Stimulated activated naive B cell treated with anti-CD40 and anti-IgM and Interleukin-4, amounts not matched to agents 10 μg/mL and 1 μg/mL and 100 μg/mL, for 72 hours (primary cell): ENCODE results near the gene CD7.
"Not testable (repeated sequence)": the region's sequence is repeated elsewhere in the genome, so short reads cannot be mapped to it uniquely, and the experiment has no call there.

ENCODE experiments used
- ATAC-seq, 2 donors: fragments of 150-1000 bp; cut with Tn5 transposase; replicated peaks; 2 replicates each; pipeline ENCODE4 v1.10.0; 2021; ENCODE audit warnings: moderate library complexity in 1 of 2
- DNase-seq: peaks from one replicate; pipeline ENCODE4 v3.0.0; 2021
- H3K27ac Mint-ChIP-seq: one replicate; pipeline ENCODE4 v1.8.0; 2022; ENCODE audit warnings: mild to moderate bottlenecking, mixed read lengths
- H3K27me3 Mint-ChIP-seq, 2 donors: one replicate each; pipeline ENCODE4 v1.8.0; 2022; ENCODE audit warnings: mixed read lengths in 2 of 2
- H3K36me3 Mint-ChIP-seq, 2 donors: one replicate each; pipeline ENCODE4 v1.8.0; 2022; ENCODE audit warnings: mixed read lengths in 2 of 2, mild to moderate bottlenecking in 1 of 2
- H3K4me1 Mint-ChIP-seq, 2 donors: one replicate each; pipeline ENCODE4 v1.8.0; 2022; ENCODE audit warnings: mixed read lengths in 2 of 2, mild to moderate bottlenecking in 1 of 2
- H3K4me3 Mint-ChIP-seq, 2 donors: one replicate each; pipeline ENCODE4 v1.8.0; 2022; ENCODE audit warnings: mild to moderate bottlenecking in 2 of 2, mixed read lengths in 2 of 2, moderate library complexity in 1 of 2
- H3K9me3 Mint-ChIP-seq, 2 donors: one replicate each; pipeline ENCODE4 v1.8.0; 2022; ENCODE audit warnings: mixed read lengths in 2 of 2, mild to moderate bottlenecking in 1 of 2

Gene CD7

GRCh38 chr17:82351713-82352488 is 34.5 kb upstream of the CD7 start:
- no peak overlapping the region for H3K27ac Mint-ChIP-seq
- peaks cover 34 to 52% of the 10 kb centered on the region in 2 donors for H3K27me3 Mint-ChIP-seq
- DNase-seq (peak; percentile 64), ATAC-seq (peak; percentile 90 to 91)
- no peak overlapping the region for H3K4me3 Mint-ChIP-seq
- H3K36me3 Mint-ChIP-seq: no peaks in the 10 kb centered on the region
- H3K9me3 Mint-ChIP-seq: no peaks in the 10 kb centered on the region
- peaks cover 11 to 14% of the 10 kb centered on the region in 2 donors for H3K4me1 Mint-ChIP-seq

DNA sequence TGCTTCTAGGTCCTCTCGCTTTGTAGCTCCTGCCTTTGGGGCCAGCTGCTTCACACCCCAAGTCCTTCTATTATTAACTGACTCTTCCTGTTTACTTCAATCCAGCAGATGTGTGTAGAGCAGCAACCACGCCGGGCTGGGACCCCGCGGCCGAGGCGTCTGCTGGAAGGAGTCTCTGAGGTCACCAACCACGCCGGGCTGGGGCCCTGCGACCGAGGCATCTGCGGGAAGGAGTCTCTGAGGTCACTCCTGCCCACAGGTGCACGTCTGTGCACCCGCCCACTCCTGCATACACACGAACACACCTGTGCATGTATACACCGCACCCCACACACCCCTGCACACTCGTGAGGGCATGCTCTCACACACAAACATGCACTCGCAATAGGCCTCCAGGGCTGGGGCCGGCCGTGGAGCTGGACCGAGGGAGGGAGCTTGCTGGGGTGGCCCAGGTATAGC is 33.9 kb upstream of the CD7 start:
- H3K4me3 Mint-ChIP-seq: no peak overlapping the region
- H3K27me3 Mint-ChIP-seq: peaks cover 33 to 54% of the 10 kb centered on the region in 2 donors
- ATAC-seq (peak; percentile 24 to 30), DNase-seq (no peak)
- H3K4me1 Mint-ChIP-seq: peaks cover 11 to 19% of the 10 kb centered on the region in 2 donors
- H3K9me3 Mint-ChIP-seq: no peaks in the 10 kb centered on the region
- H3K27ac Mint-ChIP-seq: no peak overlapping the region
- no peaks in the 10 kb centered on the region for H3K36me3 Mint-ChIP-seq

DNA sequence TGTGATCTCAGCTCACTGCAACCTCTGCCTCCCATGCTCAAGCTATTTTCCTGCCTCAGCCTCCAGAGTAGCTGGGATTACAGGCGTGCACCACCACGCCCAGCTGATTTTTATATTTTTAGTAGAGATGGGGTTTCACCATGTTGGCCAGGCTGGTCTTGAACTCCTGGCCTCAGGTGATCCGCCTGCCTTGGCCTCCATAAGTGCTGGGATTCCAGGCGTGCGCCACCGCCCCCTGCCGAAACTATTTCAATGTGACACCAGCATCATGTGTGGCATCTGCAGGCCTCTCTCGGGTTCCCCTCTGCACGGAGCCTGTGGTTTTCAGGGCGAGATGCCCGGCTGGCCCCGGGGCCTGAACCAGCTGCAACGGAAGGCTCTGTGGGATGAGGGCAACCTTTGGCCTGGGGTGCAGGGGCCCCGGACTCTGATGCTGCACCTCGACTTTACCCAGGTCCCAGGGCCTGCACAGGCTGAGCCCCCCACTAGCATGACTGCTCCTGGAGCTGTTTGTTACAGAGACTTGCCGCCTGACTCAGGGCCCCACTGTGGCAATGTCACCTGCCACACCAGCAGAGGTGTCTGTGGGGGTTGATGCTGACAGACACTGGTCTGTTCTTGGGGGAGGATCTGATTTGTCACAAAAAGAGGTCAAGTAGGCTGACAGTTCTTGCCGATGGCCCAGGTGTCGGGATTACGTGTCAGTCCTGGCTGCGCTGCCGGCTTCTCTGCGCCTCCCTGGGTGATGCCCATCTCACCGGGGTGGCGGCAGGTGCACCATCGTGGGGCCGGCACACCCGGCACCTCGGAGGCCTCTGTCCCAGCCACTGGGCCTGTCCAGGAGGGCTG is 33.0 kb upstream of the CD7 start:
- Mint-ChIP-seq H3K36me3 (no peaks in the 10 kb centered on the region), H3K9me3 (no peaks in the 10 kb centered on the region), H3K4me3 (no peak overlapping the region), H3K27ac (peak overlapping the region; percentile 47), H3K4me1 (peaks cover 11 to 21% of the 10 kb centered on the region in 2 donors), H3K27me3 (peaks cover 33 to 51% of the 10 kb centered on the region in 2 donors)
- DNase-seq (no peak), ATAC-seq (peak; percentile 52 to 56)

GRCh38 chr17:82349287-82349701 is 31.9 kb upstream of the CD7 start:
- Mint-ChIP-seq H3K4me1 (peaks cover 11 to 21% of the 10 kb centered on the region in 2 donors), H3K36me3 (no peaks in the 10 kb centered on the region), H3K27me3 (peaks cover 29 to 43% of the 10 kb centered on the region in 2 donors), H3K27ac (no peak overlapping the region), H3K9me3 (no peaks in the 10 kb centered on the region), H3K4me3 (no peak overlapping the region)
- ATAC-seq (no peak), DNase-seq (no peak)

DNA sequence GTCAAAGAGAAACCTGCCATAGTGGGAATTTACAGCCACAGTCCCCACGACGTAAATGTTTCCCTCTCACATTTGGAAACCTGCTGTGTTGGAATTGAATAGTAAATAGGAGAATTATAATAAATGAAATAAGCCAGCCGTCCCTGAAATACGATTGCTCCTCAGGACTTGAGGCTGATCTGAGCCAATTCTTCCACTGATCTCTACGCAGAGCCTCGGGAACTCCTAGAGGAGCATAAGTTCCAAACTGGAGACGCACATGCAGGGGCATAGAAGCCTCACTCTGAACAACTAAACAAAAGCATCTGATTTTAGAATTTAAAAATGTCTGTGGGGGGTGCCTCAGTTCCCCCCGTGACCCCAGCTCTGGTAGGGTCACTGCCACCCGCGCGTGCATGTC is 31.5 kb upstream of the CD7 start:
- H3K9me3 Mint-ChIP-seq: no peaks in the 10 kb centered on the region
- DNase-seq (no peak), ATAC-seq (no peak)
- no peaks in the 10 kb centered on the region for H3K36me3 Mint-ChIP-seq
- peaks cover 25 to 43% of the 10 kb centered on the region in 2 donors for H3K27me3 Mint-ChIP-seq
- H3K27ac Mint-ChIP-seq: no peak overlapping the region
- peaks cover 11 to 21% of the 10 kb centered on the region in 2 donors for H3K4me1 Mint-ChIP-seq
- H3K4me3 Mint-ChIP-seq: no peak overlapping the region

GRCh38 chr17:82348434-82348833 is 31.0 kb upstream of the CD7 start:
- no peaks in the 10 kb centered on the region for H3K36me3 Mint-ChIP-seq
- no peak overlapping the region for H3K27ac Mint-ChIP-seq
- H3K4me3 Mint-ChIP-seq: no peak overlapping the region
- peaks cover 11 to 21% of the 10 kb centered on the region in 2 donors for H3K4me1 Mint-ChIP-seq
- ATAC-seq (no peak), DNase-seq (no peak)
- H3K27me3 Mint-ChIP-seq: peaks cover 25 to 43% of the 10 kb centered on the region in 2 donors
- H3K9me3 Mint-ChIP-seq: no peaks in the 10 kb centered on the region

DNA sequence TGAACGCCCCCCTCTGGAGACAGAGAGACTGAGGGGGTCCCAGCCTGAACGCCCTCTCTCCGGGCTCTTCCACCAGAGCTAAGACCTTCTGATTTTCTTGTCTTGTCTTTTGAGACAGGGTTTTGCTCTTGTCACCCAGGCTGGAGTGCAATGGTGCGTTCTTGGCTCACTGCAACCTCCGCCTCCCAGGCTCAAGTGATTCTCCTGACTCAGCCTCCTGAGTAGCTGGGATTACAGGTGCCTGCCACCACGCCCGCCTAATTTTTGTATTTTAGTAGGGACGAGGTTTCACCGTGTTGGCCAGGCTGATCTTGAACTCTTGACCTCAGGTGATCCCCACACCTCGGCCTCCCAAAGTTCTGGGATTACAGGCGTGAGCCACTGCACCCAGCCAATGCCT is 30.6 kb upstream of the CD7 start:
- H3K36me3 Mint-ChIP-seq, ATAC-seq, H3K27ac Mint-ChIP-seq, H3K9me3 Mint-ChIP-seq, H3K4me3 Mint-ChIP-seq, DNase-seq: not testable (repeated sequence)
- H3K4me1 Mint-ChIP-seq: peaks cover 11 to 21% of the 10 kb centered on the region in 2 donors
- H3K27me3 Mint-ChIP-seq: peaks cover 25 to 45% of the 10 kb centered on the region in 2 donors

DNA sequence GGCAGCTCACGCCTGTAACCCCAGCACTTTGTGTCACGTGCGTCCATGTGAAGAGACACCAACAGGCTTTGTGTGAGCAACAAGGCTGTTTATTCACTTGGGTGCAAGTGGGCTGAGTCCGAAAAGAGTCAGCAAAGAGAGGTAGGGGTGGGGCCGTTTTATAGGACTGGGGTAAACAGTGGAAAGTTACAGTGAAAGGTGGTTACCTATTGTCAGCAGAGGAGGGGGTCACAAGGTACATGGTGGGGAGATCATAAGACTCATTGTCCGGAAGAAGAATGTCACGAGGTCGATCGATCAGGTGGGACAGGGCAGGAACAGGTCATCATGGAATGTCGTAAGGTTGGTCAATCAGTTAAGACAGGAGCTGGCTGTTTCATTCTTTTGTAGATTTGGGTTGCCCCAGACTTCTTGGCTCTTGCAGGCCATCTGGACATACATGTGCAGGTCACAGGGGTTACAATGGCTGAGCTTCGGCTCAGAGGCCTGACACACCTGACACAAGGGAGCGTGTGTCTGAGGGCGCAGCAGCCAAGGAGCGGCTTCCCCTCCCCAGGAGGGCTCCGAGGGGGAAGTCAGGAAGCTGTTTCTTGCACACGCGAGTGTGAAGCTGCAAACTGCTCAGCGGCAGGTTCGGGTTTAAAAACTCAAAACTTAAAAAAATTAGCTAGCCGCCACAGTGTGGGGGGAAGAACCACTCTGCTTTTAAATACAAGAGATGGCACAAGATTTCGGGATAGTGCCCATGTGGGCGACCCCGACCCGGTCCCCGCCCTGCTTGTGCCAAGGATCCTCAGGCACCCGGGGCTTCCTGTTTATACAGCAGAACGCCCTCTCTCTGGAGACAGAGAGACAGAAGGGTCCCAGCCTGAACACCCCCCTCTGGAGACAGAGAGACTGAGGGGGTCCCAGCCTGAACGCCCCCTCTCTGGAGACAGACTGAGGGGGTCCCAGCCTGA is 29.2 kb upstream of the CD7 start:
- Mint-ChIP-seq H3K4me1 (peaks cover 5 to 14% of the 10 kb centered on the region in 2 donors), H3K4me3 (no peak overlapping the region), H3K27ac (no peak overlapping the region), H3K36me3 (no peaks in the 10 kb centered on the region), H3K27me3 (peaks cover 25 to 44% of the 10 kb centered on the region in 2 donors), H3K9me3 (no peaks in the 10 kb centered on the region)
- ATAC-seq (no peak), DNase-seq (no peak)

GRCh38 chr17:82345151-82345976 is 28.0 kb upstream of the CD7 start:
- ATAC-seq: no peak
- no peak overlapping the region for H3K4me3 Mint-ChIP-seq
- H3K27me3 Mint-ChIP-seq: peaks cover 22 to 36% of the 10 kb centered on the region in 2 donors
- peaks cover 0 to 2% of the 10 kb centered on the region in 2 donors for H3K9me3 Mint-ChIP-seq
- H3K4me1 Mint-ChIP-seq: peaks cover 0 to 7% of the 10 kb centered on the region in 2 donors
- DNase-seq: no peak
- H3K27ac Mint-ChIP-seq: no peak overlapping the region
- no peaks in the 10 kb centered on the region for H3K36me3 Mint-ChIP-seq

GRCh38 chr17:82344175-82344907 is 26.9 kb upstream of the CD7 start:
- DNase-seq: no peak
- no peaks in the 10 kb centered on the region for H3K36me3 Mint-ChIP-seq
- no peak overlapping the region for H3K27ac Mint-ChIP-seq
- ATAC-seq: no peak
- no peak overlapping the region for H3K4me3 Mint-ChIP-seq
- peaks cover 18 to 33% of the 10 kb centered on the region in 2 donors for H3K27me3 Mint-ChIP-seq
- H3K4me1 Mint-ChIP-seq: peaks cover 0 to 7% of the 10 kb centered on the region in 2 donors
- peaks cover 0 to 2% of the 10 kb centered on the region in 2 donors for H3K9me3 Mint-ChIP-seq

DNA sequence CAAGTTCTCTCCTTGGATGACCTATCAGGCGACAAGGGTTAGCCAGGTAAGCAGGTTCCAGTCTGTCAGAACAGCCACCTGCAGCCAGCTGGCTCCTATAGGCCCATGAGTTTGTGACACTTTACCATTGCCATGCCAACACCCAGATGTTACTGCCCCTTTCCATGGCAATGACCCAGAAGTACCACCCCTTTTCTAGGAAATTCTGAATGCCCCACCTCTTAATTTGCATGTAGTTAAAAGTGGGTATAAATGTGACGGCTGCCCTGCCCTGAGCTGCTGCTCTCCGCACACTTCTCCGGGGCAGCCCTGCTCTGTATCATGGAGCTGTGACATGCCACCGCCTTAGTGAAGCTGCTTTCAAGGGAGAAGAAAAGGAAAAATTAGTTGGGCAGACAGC is 26.2 kb upstream of the CD7 start:
- H3K36me3 Mint-ChIP-seq: no peaks in the 10 kb centered on the region
- H3K4me3 Mint-ChIP-seq: no peak overlapping the region
- no peak for DNase-seq
- H3K9me3 Mint-ChIP-seq: peaks cover 0 to 2% of the 10 kb centered on the region in 2 donors
- ATAC-seq: no peak
- peaks cover 10 to 25% of the 10 kb centered on the region in 2 donors for H3K27me3 Mint-ChIP-seq
- no peak overlapping the region for H3K27ac Mint-ChIP-seq
- H3K4me1 Mint-ChIP-seq: peaks cover 0 to 7% of the 10 kb centered on the region in 2 donors

- ATAC-seq (no peak), DNase-seq (no peak)
- no peak overlapping the region for H3K4me3 Mint-ChIP-seq
- H3K27ac Mint-ChIP-seq: no peak overlapping the region
- H3K9me3 Mint-ChIP-seq: peaks cover 0 to 2% of the 10 kb centered on the region in 2 donors
- peaks cover 10 to 18% of the 10 kb centered on the region in 2 donors for H3K27me3 Mint-ChIP-seq
- no peaks in the 10 kb centered on the region for H3K36me3 Mint-ChIP-seq
- peaks cover 0 to 7% of the 10 kb centered on the region in 2 donors for H3K4me1 Mint-ChIP-seq
These were observed 25.1 kb upstream of the CD7 start for GRCh38 chr17:82342361-82343079.
